ENCODE measurements around the gene COL24A1.

DNA sequence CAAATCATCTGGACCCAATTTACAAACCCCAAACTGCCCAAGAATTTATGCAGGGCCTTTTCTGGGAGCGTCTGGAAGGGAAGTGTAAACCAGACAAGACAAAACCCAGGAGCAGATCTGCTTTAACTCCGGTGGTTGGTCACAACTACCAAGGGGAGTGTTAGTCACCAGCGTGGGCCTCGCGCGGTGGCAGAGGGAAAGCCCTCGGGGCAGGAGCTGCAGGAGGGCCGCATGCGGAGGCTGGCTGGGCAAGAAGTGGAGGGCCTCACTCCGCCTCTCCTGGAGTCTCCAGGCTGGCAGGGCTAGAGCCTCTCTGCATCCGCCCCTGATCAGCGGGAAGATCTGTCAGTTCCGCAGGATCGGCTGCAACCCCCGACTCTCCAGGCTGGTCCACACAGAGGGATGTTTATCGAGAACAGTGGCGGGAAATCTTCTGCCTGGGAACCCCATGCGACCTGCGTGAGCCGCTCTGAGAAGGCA, 2.0 kb downstream of the COL24A1 start:
- TF ChIP-seq, protein P1, sequence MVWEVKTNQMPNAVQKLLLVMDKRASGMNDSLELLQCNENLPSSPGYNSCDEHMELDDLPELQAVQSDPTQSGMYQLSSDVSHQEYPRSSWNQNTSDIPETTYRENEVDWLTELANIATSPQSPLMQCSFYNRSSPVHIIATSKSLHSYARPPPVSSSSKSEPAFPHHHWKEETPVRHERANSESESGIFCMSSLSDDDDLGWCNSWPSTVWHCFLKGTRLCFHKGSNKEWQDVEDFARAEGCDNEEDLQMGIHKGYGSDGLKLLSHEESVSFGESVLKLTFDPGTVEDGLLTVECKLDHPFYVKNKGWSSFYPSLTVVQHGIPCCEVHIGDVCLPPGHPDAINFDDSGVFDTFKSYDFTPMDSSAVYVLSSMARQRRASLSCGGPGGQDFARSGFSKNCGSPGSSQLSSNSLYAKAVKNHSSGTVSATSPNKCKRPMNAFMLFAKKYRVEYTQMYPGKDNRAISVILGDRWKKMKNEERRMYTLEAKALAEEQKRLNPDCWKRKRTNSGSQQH (CRISPR knock-in tag; IDR thresholded peaks at IDR 0.05; ENCODE audit: low read depth) = no peak
- TF ChIP-seq ARHGAP35 (CRISPR knock-in tag; IDR thresholded peaks at IDR 0.05; ENCODE audit: borderline replicate concordance) (no peak), KLF13 (CRISPR knock-in tag; IDR thresholded peaks at IDR 0.05) (no peak)
- TF ChIP-seq, protein P2, sequence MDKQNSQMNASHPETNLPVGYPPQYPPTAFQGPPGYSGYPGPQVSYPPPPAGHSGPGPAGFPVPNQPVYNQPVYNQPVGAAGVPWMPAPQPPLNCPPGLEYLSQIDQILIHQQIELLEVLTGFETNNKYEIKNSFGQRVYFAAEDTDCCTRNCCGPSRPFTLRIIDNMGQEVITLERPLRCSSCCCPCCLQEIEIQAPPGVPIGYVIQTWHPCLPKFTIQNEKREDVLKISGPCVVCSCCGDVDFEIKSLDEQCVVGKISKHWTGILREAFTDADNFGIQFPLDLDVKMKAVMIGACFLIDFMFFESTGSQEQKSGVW (CRISPR knock-in tag; IDR thresholded peaks at IDR 0.05; ENCODE audit: borderline replicate concordance) = no peak
- TF ChIP-seq, protein P3, sequence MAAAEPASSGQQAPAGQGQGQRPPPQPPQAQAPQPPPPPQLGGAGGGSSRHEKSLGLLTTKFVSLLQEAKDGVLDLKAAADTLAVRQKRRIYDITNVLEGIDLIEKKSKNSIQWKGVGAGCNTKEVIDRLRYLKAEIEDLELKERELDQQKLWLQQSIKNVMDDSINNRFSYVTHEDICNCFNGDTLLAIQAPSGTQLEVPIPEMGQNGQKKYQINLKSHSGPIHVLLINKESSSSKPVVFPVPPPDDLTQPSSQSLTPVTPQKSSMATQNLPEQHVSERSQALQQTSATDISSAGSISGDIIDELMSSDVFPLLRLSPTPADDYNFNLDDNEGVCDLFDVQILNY (CRISPR knock-in tag; conservative IDR thresholded peaks at IDR 0.05) = no peak
